HCT116 (cell line): ENCODE measurements around the gene IL31RA.

Experiments used
- CEBPB ChIP-seq: IDR thresholded peaks from 2 replicates; pipeline ENCODE4 v1.6.1; 2012; ENCODE audit warnings: low read depth
- EGR1 ChIP-seq: IDR thresholded peaks from 2 replicates; pipeline ENCODE4 v1.6.1; 2012; ENCODE audit warnings: low read depth
- ELF1 ChIP-seq: IDR thresholded peaks from 2 replicates; pipeline ENCODE4 v1.6.1; 2012; ENCODE audit warnings: low read depth, borderline replicate concordance
- EZH2 ChIP-seq: fragments of 200-600 bp; sonication (generic); IDR thresholded peaks from 2 replicates; pipeline ENCODE4 v1.6.1; 2017; ENCODE audit warnings: antibody characterized with exemption, mixed run types
- EZH2phosphoT487 ChIP-seq: fragments of 200-600 bp; IDR thresholded peaks from 2 replicates; pipeline ENCODE4 v1.6.1; 2018; ENCODE audit warnings: antibody characterized with exemption, borderline replicate concordance
- FOSL1 ChIP-seq: IDR thresholded peaks from 2 replicates; pipeline ENCODE4 v1.6.1; 2012; ENCODE audit warnings: low read depth
- POLR2A ChIP-seq: IDR thresholded peaks from 2 replicates; pipeline ENCODE4 v1.7.0; 2011; ENCODE audit warnings: borderline replicate concordance; ENCODE audit not compliant: insufficient read depth, insufficient read length; ENCODE audit errors: extremely low read depth
- POLR2AphosphoS5 ChIP-seq: IDR thresholded peaks from 2 replicates; pipeline ENCODE4 v1.6.1; 2011; ENCODE audit warnings: mild to moderate bottlenecking, low read depth, low read length, moderate library complexity
- SIN3A ChIP-seq: IDR thresholded peaks from 2 replicates; pipeline ENCODE4 v1.6.1; 2012; ENCODE audit warnings: low read depth
- YY1 ChIP-seq: IDR thresholded peaks from 2 replicates; pipeline ENCODE4 v1.6.1; 2011; ENCODE audit warnings: low read length, low read depth, moderate library complexity, mild to moderate bottlenecking; ENCODE audit not compliant: insufficient replicate concordance; ENCODE audit errors: extremely low read depth
- ZNF274 ChIP-seq: fragments of 200-500 bp; sonication (Bioruptor generic); IDR thresholded peaks from 2 replicates; pipeline ENCODE4 v1.6.1; 2014; ENCODE audit warnings: mild to moderate bottlenecking, low read depth, low read length, inconsistent platforms
- TF ChIP-seq, protein P1 (sequence below), 3 experiments: fragments of 200-600 bp in 1 of 3; sonication (generic) in 1 of 3; IDR thresholded peaks in 2 of 3; conservative IDR thresholded peaks in 1 of 3; 2 replicates each; pipeline ENCODE4 v1.5.1; 2012 to 2017; ENCODE audit warnings: low read depth in 2 of 3, low read length in 2 of 3, antibody characterized with exemption in 1 of 3, borderline replicate concordance in 1 of 3, control low read depth in 1 of 3, mild to moderate bottlenecking in 1 of 3, mixed read lengths in 1 of 3, mixed run types in 1 of 3, moderate library complexity in 1 of 3; ENCODE audit not compliant: insufficient read depth in 1 of 3
- TF ChIP-seq, protein P2 (sequence below): IDR thresholded peaks from 2 replicates; pipeline ENCODE4 v1.6.1; 2012; ENCODE audit warnings: low read depth
- TF ChIP-seq, protein P3 (sequence below): IDR thresholded peaks from 2 replicates; pipeline ENCODE4 v1.6.1; 2012

DNA sequence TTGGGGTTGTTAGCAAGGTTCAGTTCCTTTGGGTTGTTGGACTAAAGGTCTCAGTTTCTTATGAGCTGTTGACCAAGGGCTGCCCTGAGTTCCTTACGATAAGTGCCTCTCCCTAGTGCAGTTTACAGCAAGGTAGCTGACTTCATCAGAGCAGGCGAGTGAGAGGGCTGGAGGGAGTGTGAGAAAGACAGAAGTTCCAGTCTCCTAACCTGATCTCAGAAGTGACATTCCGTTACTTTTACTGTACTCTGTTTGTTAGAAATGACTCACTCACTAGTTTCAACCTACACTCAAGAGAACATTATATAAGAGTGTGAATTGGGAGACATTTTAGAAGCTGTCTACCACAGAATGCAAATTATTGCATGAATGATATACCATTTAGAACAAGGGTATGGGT lies 21.2 kb upstream of the IL31RA start:
- TF ChIP-seq, protein P1, sequence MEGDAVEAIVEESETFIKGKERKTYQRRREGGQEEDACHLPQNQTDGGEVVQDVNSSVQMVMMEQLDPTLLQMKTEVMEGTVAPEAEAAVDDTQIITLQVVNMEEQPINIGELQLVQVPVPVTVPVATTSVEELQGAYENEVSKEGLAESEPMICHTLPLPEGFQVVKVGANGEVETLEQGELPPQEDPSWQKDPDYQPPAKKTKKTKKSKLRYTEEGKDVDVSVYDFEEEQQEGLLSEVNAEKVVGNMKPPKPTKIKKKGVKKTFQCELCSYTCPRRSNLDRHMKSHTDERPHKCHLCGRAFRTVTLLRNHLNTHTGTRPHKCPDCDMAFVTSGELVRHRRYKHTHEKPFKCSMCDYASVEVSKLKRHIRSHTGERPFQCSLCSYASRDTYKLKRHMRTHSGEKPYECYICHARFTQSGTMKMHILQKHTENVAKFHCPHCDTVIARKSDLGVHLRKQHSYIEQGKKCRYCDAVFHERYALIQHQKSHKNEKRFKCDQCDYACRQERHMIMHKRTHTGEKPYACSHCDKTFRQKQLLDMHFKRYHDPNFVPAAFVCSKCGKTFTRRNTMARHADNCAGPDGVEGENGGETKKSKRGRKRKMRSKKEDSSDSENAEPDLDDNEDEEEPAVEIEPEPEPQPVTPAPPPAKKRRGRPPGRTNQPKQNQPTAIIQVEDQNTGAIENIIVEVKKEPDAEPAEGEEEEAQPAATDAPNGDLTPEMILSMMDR (IDR thresholded peaks at IDR 0.05 in 2 of 3, conservative IDR thresholded peaks at IDR 0.05 in 1 of 3; ENCODE audit: borderline replicate concordance in 1 of 3, insufficient read depth in 1 of 3, low read depth in 2 of 3, low read length in 2 of 3): no peak
- no peak for TF ChIP-seq YY1
- TF ChIP-seq ZNF274: no peak
- no peak for TF ChIP-seq POLR2AphosphoS5
- no peak for TF ChIP-seq ELF1
- no peak for TF ChIP-seq EZH2phosphoT487
- no peak for TF ChIP-seq EZH2
- TF ChIP-seq, protein P2, sequence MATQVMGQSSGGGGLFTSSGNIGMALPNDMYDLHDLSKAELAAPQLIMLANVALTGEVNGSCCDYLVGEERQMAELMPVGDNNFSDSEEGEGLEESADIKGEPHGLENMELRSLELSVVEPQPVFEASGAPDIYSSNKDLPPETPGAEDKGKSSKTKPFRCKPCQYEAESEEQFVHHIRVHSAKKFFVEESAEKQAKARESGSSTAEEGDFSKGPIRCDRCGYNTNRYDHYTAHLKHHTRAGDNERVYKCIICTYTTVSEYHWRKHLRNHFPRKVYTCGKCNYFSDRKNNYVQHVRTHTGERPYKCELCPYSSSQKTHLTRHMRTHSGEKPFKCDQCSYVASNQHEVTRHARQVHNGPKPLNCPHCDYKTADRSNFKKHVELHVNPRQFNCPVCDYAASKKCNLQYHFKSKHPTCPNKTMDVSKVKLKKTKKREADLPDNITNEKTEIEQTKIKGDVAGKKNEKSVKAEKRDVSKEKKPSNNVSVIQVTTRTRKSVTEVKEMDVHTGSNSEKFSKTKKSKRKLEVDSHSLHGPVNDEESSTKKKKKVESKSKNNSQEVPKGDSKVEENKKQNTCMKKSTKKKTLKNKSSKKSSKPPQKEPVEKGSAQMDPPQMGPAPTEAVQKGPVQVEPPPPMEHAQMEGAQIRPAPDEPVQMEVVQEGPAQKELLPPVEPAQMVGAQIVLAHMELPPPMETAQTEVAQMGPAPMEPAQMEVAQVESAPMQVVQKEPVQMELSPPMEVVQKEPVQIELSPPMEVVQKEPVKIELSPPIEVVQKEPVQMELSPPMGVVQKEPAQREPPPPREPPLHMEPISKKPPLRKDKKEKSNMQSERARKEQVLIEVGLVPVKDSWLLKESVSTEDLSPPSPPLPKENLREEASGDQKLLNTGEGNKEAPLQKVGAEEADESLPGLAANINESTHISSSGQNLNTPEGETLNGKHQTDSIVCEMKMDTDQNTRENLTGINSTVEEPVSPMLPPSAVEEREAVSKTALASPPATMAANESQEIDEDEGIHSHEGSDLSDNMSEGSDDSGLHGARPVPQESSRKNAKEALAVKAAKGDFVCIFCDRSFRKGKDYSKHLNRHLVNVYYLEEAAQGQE: no peak
- TF ChIP-seq CEBPB: no peak
- no peak for TF ChIP-seq EGR1
- no peak for TF ChIP-seq POLR2A
- TF ChIP-seq SIN3A: no peak
- TF ChIP-seq, protein P3, sequence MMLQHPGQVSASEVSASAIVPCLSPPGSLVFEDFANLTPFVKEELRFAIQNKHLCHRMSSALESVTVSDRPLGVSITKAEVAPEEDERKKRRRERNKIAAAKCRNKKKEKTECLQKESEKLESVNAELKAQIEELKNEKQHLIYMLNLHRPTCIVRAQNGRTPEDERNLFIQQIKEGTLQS: no peak
- TF ChIP-seq FOSL1: no peak
